Activated T-helper 2 cell treated with anti-CD3 and anti-CD28 coated beads, Interferon-gamma antibody, Interleukin-2, Interleukin-4, amounts not matched to agents 10 μg/mL and 5 μg/mL and 100 μg/mL, durations not matched to agents 14 hours and 24 hours and 36 hours (primary cell): ENCODE measurements around the gene GMPR2. TPM values are rescaled to one million over a fixed set of nuclear protein-coding genes. Genes with fewer than 3 reads are reported as not detected.
"Not testable (repeated sequence)": the region's sequence is repeated elsewhere in the genome, so short reads cannot be mapped to it uniquely, and the experiment has no call there.

ENCODE experiments used
- DNase-seq: peaks from one replicate; pipeline ENCODE4 v3.0.0; 2021; ENCODE audit warnings: low spot score
- H3K27ac Mint-ChIP-seq: one replicate; pipeline ENCODE4 v1.8.0; 2021; ENCODE audit warnings: mixed read lengths
- H3K27me3 Mint-ChIP-seq: one replicate; pipeline ENCODE4 v1.8.0; 2021; ENCODE audit warnings: low read depth, mixed read lengths
- H3K36me3 Mint-ChIP-seq: one replicate; pipeline ENCODE4 v1.8.0; 2021; ENCODE audit warnings: low read depth, mixed read lengths
- H3K4me1 Mint-ChIP-seq: one replicate; pipeline ENCODE4 v1.8.0; 2021; ENCODE audit warnings: low read depth, mixed read lengths
- H3K4me3 Mint-ChIP-seq: one replicate; pipeline ENCODE4 v1.8.0; 2021; ENCODE audit warnings: low read depth, mild to moderate bottlenecking, moderate library complexity, mixed read lengths
- H3K9me3 Mint-ChIP-seq: one replicate; pipeline ENCODE4 v1.8.0; 2021; ENCODE audit warnings: mixed read lengths
- intact Hi-C: fragments of 100-400 bp; cut with micrococcal nuclease; formaldehyde crosslinking; loops from one replicate; pipeline ENCODE4 v1.15.1; 2023
- total RNA-seq: library from RNA; stranded (reverse); gene quantifications from 2 replicates; pipeline ENCODE4 v1.2.3, GENCODE V29; 2022

Gene GMPR2
- total RNA-seq, 1 donor from 2014 or later, result 43.8 TPM

GRCh38 chr14:24222987-24223386 is 9.7 kb upstream of the GMPR2 start:
- H3K27me3 Mint-ChIP-seq, DNase-seq, intact Hi-C loops, H3K27ac Mint-ChIP-seq, H3K4me3 Mint-ChIP-seq, H3K9me3 Mint-ChIP-seq: not testable (repeated sequence)
- Mint-ChIP-seq H3K4me1 (peaks cover 18% of the 10 kb centered on the region), H3K36me3 (peaks cover 30% of the 10 kb centered on the region)

GRCh38 chr14:24224618-24225071 is 8.1 kb upstream of the GMPR2 start:
- H3K27ac Mint-ChIP-seq, result no peak overlapping the region
- H3K36me3 Mint-ChIP-seq, result peaks cover 33% of the 10 kb centered on the region
- no peak overlapping the region for H3K4me3 Mint-ChIP-seq
- intact Hi-C loops, result no loop called here
- H3K4me1 Mint-ChIP-seq, result peaks cover 19% of the 10 kb centered on the region
- no peaks in the 10 kb centered on the region for H3K9me3 Mint-ChIP-seq
- H3K27me3 Mint-ChIP-seq, result no peaks in the 10 kb centered on the region
- no peak for DNase-seq

DNA sequence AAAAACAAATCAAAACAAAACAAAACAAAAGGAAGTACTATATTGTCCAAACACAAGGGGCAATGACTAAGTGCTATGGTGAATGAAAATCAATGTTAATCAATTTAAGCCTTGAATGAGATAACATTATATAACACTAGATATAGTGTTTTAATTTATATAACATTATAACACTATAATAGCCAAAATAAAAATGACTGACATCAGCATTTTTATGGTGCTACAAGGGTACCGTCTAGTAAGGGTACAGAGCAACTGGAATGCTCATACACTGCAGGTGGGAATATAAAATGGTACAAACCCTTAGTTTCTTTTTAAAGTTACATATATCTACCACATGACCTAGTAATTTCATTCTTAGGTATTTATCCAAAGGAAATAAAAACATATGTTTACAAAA is 6.3 kb upstream of the GMPR2 start:
- H3K4me3 Mint-ChIP-seq, result no peak overlapping the region
- H3K36me3 Mint-ChIP-seq, result peaks cover 34% of the 10 kb centered on the region
- no peak for DNase-seq
- H3K9me3 Mint-ChIP-seq, result no peaks in the 10 kb centered on the region
- intact Hi-C loops, result no loop called here
- H3K4me1 Mint-ChIP-seq, result peaks cover 24% of the 10 kb centered on the region
- no peaks in the 10 kb centered on the region for H3K27me3 Mint-ChIP-seq
- H3K27ac Mint-ChIP-seq, result no peak overlapping the region

- Mint-ChIP-seq H3K36me3 (peaks cover 42% of the 10 kb centered on the region), H3K27ac (no peak overlapping the region), H3K4me1 (peaks cover 31% of the 10 kb centered on the region), H3K27me3 (no peaks in the 10 kb centered on the region), H3K4me3 (no peak overlapping the region), H3K9me3 (no peaks in the 10 kb centered on the region)
- intact Hi-C loops, result no loop called here
- no peak for DNase-seq
Measured at GRCh38 chr14:24228902-24229301, 3.8 kb upstream of the GMPR2 start.

DNA sequence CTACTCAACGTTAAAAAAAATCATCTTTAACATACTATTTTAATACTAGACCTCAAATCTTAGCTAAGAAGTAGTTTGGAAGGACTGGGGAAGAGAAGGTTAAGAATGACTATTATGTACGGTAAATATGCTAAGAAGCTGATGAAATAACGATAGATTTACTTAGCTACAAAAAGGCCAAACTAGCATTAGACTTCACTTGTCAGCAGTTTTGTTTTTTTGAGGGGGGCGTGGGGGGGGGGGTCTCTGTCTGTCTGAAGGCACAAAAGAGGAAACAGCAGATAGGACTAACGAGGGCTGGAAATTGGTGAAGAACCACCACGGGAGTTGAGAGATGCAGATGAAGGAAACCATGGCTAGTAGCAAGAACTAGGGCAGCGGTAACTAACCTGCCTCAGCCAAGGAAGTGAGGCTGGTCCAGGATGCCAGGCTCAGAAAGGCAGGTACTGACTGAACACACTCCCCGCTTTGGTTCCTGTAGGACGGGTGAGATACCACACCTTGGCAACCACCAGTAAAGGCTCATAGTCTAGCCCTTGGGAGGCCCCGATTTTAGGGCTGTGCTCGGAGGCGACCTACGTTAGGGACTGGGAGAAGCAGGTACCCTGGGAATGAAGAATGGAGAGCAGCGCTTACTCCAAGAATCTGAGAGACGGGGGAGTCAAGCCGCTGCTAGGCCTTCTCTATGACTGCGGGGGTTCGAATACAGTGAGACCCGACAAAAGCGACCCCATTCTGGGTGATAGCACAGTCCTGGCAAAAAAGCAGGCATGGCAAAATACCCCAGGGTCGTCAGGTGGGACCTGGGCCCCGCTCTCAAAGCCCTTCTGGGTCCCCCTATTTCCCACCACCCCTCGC is 1.2 kb upstream of the GMPR2 start:
- Mint-ChIP-seq H3K4me1 (peaks cover 45% of the 10 kb centered on the region), H3K4me3 (peak overlapping the region; percentile 97), H3K27ac (peak overlapping the region; percentile 91), H3K36me3 (peaks cover 52% of the 10 kb centered on the region), H3K9me3 (no peaks in the 10 kb centered on the region), H3K27me3 (no peaks in the 10 kb centered on the region)
- intact Hi-C loops, result loop anchor here (1.0 to 2.0 kb wide), 7 partner anchors 11 to 677 kb away; partner anchors contain the start of genes DCAF11, MDP1, NRL and PSME2
- DNase-seq, result no peak

GRCh38 chr14:24232121-24232644 is 546 bp upstream of the GMPR2 start, which contains the start of gene NEDD8:
TSS of gene NEDD8 (minus strand) at chr14:24232367. CDS start at chr14:24232267, 100 bp downstream.
- H3K4me1 Mint-ChIP-seq, result peaks cover 44% of the 10 kb centered on the region
- H3K27ac Mint-ChIP-seq, result peak within 1 kb of the TSS; percentile 91
- H3K27me3 Mint-ChIP-seq, result no peaks in the 10 kb centered on the region
- peaks cover 53% of the 10 kb centered on the region for H3K36me3 Mint-ChIP-seq
- peak within 1 kb of the TSS; percentile 97 for H3K4me3 Mint-ChIP-seq
- H3K9me3 Mint-ChIP-seq, result no peaks in the 10 kb centered on the region
- DNase-seq, result peak; percentile 89
- intact Hi-C loops, result loop anchor here (1.0 to 2.0 kb wide), 7 partner anchors 10 to 677 kb away; partner anchors contain the start of genes DCAF11, MDP1, NRL and PSME2

DNA sequence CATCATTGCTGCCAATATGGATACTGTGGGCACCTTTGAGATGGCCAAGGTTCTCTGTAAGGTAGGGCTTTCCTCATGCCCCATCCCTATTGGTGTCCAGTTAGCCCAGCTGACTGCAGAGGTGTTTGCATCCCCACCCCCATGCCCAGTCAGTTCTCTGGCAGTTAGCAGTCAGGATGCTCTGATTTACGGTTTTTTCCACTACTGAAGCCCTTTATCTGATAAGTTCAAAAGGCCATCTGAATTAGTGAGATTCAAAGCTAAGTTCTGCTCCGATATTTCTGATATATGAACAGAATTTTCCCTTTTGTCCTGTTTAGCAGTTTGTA is 773 bp downstream of the GMPR2 start:
- no peaks in the 10 kb centered on the region for H3K9me3 Mint-ChIP-seq
- intact Hi-C loops, result loop anchor here (2.0 kb wide), 1 partner anchor 679 kb away; no protein-coding TSS in a partner anchor
- no peak for DNase-seq
- H3K27ac Mint-ChIP-seq, result peak overlapping the region; percentile 91
- H3K36me3 Mint-ChIP-seq, result peaks cover 62% of the 10 kb centered on the region
- peak overlapping the region; percentile 97 for H3K4me3 Mint-ChIP-seq
- no peaks in the 10 kb centered on the region for H3K27me3 Mint-ChIP-seq
- H3K4me1 Mint-ChIP-seq, result peaks cover 48% of the 10 kb centered on the region

DNA sequence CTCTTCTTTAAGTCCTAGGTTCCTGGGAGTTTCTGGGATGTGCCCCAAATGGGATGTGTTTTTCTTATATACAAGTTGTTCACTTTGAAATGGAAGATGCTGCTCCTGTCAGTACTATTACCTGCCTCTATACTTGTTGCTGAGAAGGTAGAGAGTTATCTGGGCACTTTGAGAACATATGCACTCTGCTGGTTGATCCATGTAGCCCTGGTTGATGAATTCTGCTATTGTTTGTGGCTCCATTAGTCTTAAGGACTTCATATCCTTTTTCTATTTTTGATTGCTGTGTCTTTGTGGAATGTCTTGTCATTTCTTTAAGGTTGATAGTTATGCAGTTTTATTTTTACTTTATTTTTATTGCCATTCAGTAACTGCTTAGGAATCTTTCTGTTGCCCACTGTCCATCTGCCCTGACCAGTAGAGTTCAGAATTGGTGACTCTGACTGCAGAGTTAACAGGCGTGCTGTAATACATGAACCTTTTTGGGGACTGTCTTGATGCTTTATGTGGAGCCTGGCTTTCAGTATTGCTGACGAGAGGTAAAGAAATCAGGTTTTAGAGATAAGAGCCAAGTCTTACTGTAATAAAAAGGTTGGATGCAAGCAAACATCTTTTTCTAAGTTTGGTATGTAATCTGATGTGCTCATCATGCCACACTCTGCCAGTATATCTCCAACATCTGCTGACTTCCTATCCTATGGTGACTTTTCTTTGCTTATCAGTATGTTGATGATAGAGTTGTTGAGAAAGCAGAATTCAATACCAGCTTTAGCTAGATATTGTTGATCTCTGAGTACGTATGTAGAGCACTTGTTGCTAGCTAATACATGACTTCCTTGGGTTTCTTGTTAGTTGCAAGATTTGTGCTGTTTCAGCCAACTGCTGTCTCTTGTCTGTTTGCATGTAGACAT is 1.6 kb downstream of the GMPR2 start:
- Mint-ChIP-seq H3K36me3 (peaks cover 65% of the 10 kb centered on the region), H3K9me3 (no peaks in the 10 kb centered on the region), H3K4me1 (peaks cover 49% of the 10 kb centered on the region), H3K27ac (peak overlapping the region; percentile 62), H3K27me3 (no peaks in the 10 kb centered on the region), H3K4me3 (peak overlapping the region; percentile 62)
- intact Hi-C loops, result no loop called here
- no peak for DNase-seq

DNA sequence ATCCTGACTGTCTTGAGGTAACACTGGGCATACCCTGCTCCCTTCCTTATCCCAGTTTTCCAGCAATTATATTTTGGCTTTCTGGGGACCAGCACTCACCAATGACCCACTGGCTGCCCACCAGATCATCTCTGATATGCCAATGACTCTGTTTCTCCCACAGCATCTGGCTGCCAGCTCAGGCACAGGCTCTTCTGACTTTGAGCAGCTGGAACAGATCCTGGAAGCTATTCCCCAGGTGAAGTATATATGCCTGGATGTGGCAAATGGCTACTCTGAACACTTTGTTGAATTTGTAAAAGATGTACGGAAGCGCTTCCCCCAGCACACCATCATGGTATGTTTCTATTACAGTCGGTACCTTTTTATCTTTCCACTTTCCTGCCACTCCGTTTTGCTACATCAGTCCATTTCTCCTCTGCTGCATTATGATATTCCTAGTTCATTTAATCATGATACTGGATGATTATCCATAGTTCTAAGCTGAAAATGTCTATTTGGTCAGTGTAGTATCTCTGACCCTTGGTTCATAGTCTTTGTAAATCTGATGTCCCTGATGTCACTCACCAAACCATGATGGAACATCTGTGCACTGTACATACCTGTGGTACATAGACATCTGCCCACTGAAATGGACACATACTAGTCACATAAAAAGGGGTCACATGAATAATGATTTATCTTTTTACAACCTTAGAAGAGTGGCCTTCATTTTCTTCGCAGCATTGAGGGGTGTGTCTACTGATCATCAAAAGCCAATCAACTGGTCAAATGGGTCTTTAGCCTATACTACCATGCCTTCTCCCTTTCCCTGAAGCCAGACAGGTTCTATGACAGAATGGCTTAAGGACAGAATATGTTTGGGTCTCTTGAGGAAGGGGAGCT is 3.3 kb downstream of the GMPR2 start:
- no peaks in the 10 kb centered on the region for H3K27me3 Mint-ChIP-seq
- intact Hi-C loops, result no loop called here
- DNase-seq, result no peak
- peak overlapping the region; percentile 25 for H3K27ac Mint-ChIP-seq
- no peak overlapping the region for H3K4me3 Mint-ChIP-seq
- H3K4me1 Mint-ChIP-seq, result peaks cover 60% of the 10 kb centered on the region
- H3K36me3 Mint-ChIP-seq, result peaks cover 78% of the 10 kb centered on the region
- no peaks in the 10 kb centered on the region for H3K9me3 Mint-ChIP-seq

DNA sequence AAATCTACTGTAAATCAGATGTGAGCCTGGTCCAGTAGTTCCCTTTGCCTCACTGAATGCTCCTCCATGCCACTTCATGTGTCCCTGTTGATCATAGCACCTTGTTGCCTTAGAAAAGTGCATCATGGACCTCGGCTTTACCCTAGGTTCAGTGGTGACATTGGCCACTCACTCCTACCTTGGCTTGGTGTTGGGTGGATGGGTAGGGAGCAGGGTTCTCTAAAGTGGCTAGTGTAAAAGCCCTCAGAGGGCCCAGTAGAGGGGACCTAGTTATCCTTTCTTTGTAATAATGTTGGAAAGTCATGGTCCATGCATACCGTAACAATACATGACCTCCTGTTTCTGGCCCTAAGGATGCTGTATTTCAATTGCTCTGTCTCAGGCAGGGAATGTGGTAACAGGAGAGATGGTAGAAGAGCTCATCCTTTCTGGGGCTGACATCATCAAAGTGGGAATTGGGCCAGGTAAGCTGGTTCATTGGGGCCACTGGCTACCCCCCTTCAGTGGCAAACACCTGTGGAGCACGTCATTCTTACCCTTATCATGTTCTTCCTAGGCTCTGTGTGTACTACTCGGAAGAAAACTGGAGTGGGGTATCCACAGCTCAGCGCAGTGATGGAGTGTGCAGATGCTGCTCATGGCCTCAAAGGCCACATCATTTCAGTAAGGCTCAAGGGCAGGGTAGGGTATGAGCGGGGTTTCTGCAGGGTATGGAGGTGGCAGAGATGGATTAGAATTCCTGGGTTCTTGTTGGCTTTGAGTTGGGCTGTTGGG is 4.1 kb downstream of the GMPR2 start:
- Mint-ChIP-seq H3K27ac (no peak overlapping the region), H3K27me3 (no peaks in the 10 kb centered on the region), H3K4me1 (peaks cover 58% of the 10 kb centered on the region), H3K36me3 (peaks cover 76% of the 10 kb centered on the region), H3K4me3 (no peak overlapping the region), H3K9me3 (no peaks in the 10 kb centered on the region)
- DNase-seq, result no peak
- intact Hi-C loops, result no loop called here

GRCh38 chr14:24237463-24237955 is 4.8 kb downstream of the GMPR2 start:
- Mint-ChIP-seq H3K4me3 (no peak overlapping the region), H3K36me3 (peaks cover 73% of the 10 kb centered on the region), H3K27me3 (no peaks in the 10 kb centered on the region), H3K4me1 (peaks cover 59% of the 10 kb centered on the region), H3K27ac (peak overlapping the region; percentile 14), H3K9me3 (no peaks in the 10 kb centered on the region)
- DNase-seq, result no peak
- intact Hi-C loops, result no loop called here
